K562 (cell line): Measurements from ENCODE around the gene PSD4. TPM values are rescaled to one million over a fixed set of nuclear protein-coding genes. Genes with fewer than 3 reads are reported as not detected.
A peak's percentile ranks its signal among the peaks of the same experiment; 100 is the strongest.

Experiments used
- ARNT ChIP-seq, 2 experiments: fragments of 450-650 bp; IDR thresholded peaks; 2 replicates each; pipeline ENCODE4 v1.6.1; 2016; ENCODE audit warnings: mild to moderate bottlenecking in 1 of 2
- CREB1 ChIP-seq, 2 experiments: sonication (generic) in 1 of 2; formaldehyde crosslinking in 1 of 2; IDR thresholded peaks; 2 replicates each; pipeline versions ENCODE4 v1.6.1 to v1.8.0; 2012 to 2022; ENCODE audit warnings: inconsistent platforms in 1 of 2, mild to moderate bottlenecking in 1 of 2, missing genetic modification reagents in 1 of 2, moderate library complexity in 1 of 2
- CREM ChIP-seq: IDR thresholded peaks from 2 replicates; pipeline ENCODE4 v1.6.1; 2014; ENCODE audit warnings: antibody characterized with exemption, low read depth
- CTCF ChIP-seq, 3 experiments: IDR thresholded peaks in 2 of 3; conservative IDR thresholded peaks in 1 of 3; 2 replicates each; pipeline ENCODE4 v1.5.1; 2011 to 2012; ENCODE audit warnings: low read length in 3 of 3, mild to moderate bottlenecking in 3 of 3, control low read depth in 2 of 3, improper control_type of control experiment in 1 of 3, inconsistent platforms in 1 of 3, low read depth in 1 of 3, mixed read lengths in 1 of 3, moderate library complexity in 1 of 3; ENCODE audit not compliant: insufficient read depth in 2 of 3
- DLX4 ChIP-seq: fragments of 250-450 bp; sonication (Bioruptor Pico); IDR thresholded peaks from 2 replicates; pipeline ENCODE4 v1.6.1; 2021; ENCODE audit warnings: mild to moderate bottlenecking
- FUS ChIP-seq: fragments of 200-400 bp; formaldehyde crosslinking; optimal IDR thresholded peaks from 2 replicates; pipeline ENCODE3; 2017; ENCODE audit warnings: low read depth, low read length
- GABPB1 ChIP-seq: sonication (generic); formaldehyde crosslinking; IDR thresholded peaks from 2 replicates; pipeline ENCODE4 v1.8.0; 2022; ENCODE audit warnings: mild to moderate bottlenecking, missing genetic modification reagents
- GTF2F1 ChIP-seq: IDR thresholded peaks from 2 replicates; pipeline ENCODE4 v1.6.1; 2011; ENCODE audit warnings: low read depth, low read length, improper control_type of control experiment
- JUND ChIP-seq, 2 experiments: IDR thresholded peaks; 2 replicates in 1 of 2; 3 replicates in 1 of 2; pipeline ENCODE4 v1.6.1; 2011; ENCODE audit warnings: borderline replicate concordance in 2 of 2, low read depth in 2 of 2, low read length in 2 of 2, improper control_type of control experiment in 1 of 2, missing biosample characterization in 1 of 2, missing genetic modification characterization in 1 of 2, missing genetic modification reagents in 1 of 2
- LEF1 ChIP-seq: fragments of 450-650 bp; IDR thresholded peaks from 2 replicates; pipeline ENCODE4 v1.6.1; 2016; ENCODE audit warnings: mild to moderate bottlenecking
- NFE2 ChIP-seq: IDR thresholded peaks from 2 replicates; pipeline ENCODE4 v1.6.1; 2014; ENCODE audit warnings: antibody characterized with exemption, low read depth
- PHF8 ChIP-seq: fragments of 200-600 bp; sonication (generic); IDR thresholded peaks from 2 replicates; pipeline ENCODE4 v1.6.1; 2012; ENCODE audit warnings: mixed run types, mild to moderate bottlenecking, inconsistent platforms, low read length, moderate library complexity, borderline replicate concordance
- POLR2B ChIP-seq: fragments of 450-650 bp; IDR thresholded peaks from 2 replicates; pipeline ENCODE4 v1.6.1; 2018; ENCODE audit warnings: low read depth; ENCODE audit not compliant: partially characterized antibody
- RBM34 ChIP-seq: fragments of 200-400 bp; formaldehyde crosslinking; IDR thresholded peaks from 2 replicates; pipeline ENCODE4 v1.6.1; 2018; ENCODE audit warnings: low read length, borderline replicate concordance; ENCODE audit not compliant: insufficient read depth
- UBTF ChIP-seq, 2 experiments: IDR thresholded peaks; 2 replicates each; pipeline ENCODE4 v1.6.1; 2012; ENCODE audit warnings: improper control_type of control experiment in 2 of 2, low read depth in 2 of 2, low read length in 2 of 2, borderline replicate concordance in 1 of 2
- ZBTB33 ChIP-seq: sonication (generic); formaldehyde crosslinking; IDR thresholded peaks from 2 replicates; pipeline ENCODE4 v1.8.1; 2023; ENCODE audit warnings: mild to moderate bottlenecking, missing genetic modification reagents
- ZFP36 ChIP-seq: fragments of 150-350 bp; IDR thresholded peaks from 2 replicates; pipeline ENCODE4 v1.6.1; 2018; ENCODE audit warnings: low read length, low read depth; ENCODE audit not compliant: partially characterized antibody
- ZNF165 ChIP-seq: fragments of 250-450 bp; sonication (Bioruptor Pico); IDR thresholded peaks from 2 replicates; pipeline ENCODE4 v1.4.0; 2020; ENCODE audit warnings: borderline replicate concordance
- ZNF263 ChIP-seq: sonication (generic); formaldehyde crosslinking; IDR thresholded peaks from 2 replicates; pipeline ENCODE4 v1.8.0; 2022; ENCODE audit warnings: mild to moderate bottlenecking, missing genetic modification reagents, borderline replicate concordance
- ZNF311 ChIP-seq: fragments of 250-450 bp; sonication (Bioruptor Pico); IDR thresholded peaks from 2 replicates; pipeline ENCODE4 v1.4.0; 2020; ENCODE audit warnings: mild to moderate bottlenecking, moderate library complexity
- ZNF79 ChIP-seq: fragments of 250-450 bp; sonication (Bioruptor Pico); IDR thresholded peaks from 2 replicates; pipeline ENCODE4 v1.4.0; 2020; ENCODE audit warnings: low read depth, mild to moderate bottlenecking, moderate library complexity
- polyA plus RNA-seq, 8 experiments: library from polyadenylated mRNA; depleted of rRNA in 4 of 8; stranded (reverse) in 5 of 8; unstranded in 3 of 8; fragments of >200 nt; fragmentation: Nextera tagmentation in 2 of 8; fragmentation: Illumina TruSeq in 1 of 8; extraction: Ambion mirVana in 2 of 8; extraction: Trizol in 1 of 8; gene quantifications; 2 replicates each; pipeline versions ENCODE4 v1.2.1 to v1.2.3, GENCODE V29; 2011 to 2014; ENCODE audit warnings: inconsistent platforms in 1 of 8, missing spikeins in 1 of 8
- total RNA-seq, 7 experiments: library from RNA; depleted of rRNA in 6 of 7; stranded (reverse); fragments of >200 nt in 6 of 7; fragmentation: Illumina TruSeq in 2 of 7; extraction: Trizol in 2 of 7; gene quantifications; 2 replicates each; pipeline versions ENCODE4 v1.2.1 to v1.2.3, GENCODE V29; 2011 to 2021; ENCODE audit warnings: low replicate concordance in 1 of 7

Gene PSD4
- total and polyA plus RNA-seq, 9 of the 15 experiments (the other 6 are each of a cell fraction or from before 2014, with no cell fraction given) = 0.46 to 54.0 (median 20.8) TPM

- TF ChIP-seq ZNF165 (CRISPR knock-in tag) (no peak), DLX4 (CRISPR knock-in tag) (no peak), ZBTB33 (CRISPR knock-in tag) (no peak), GTF2F1 (no peak), LEF1 (no peak), ZNF311 (CRISPR knock-in tag) (no peak), UBTF (IDR thresholded peaks at IDR 0.05; ENCODE audit: borderline replicate concordance in 1 of 2, low read depth in 2 of 2, low read length in 2 of 2) (no peak), FUS (no peak), GABPB1 (CRISPR knock-in tag) (peak; percentile 26; the same call in 1 of the 2 replicates), ZFP36 (peak; percentile 31), RBM34 (no peak), CTCF (IDR thresholded peaks at IDR 0.05 in 2 of 3, conservative IDR thresholded peaks at IDR 0.05 in 1 of 3; ENCODE audit: insufficient read depth in 2 of 3, low read depth in 1 of 3, low read length in 3 of 3) (peak; percentile 88 to 95 (median 92)), ZNF79 (no peak), JUND (IDR thresholded peaks at IDR 0.05; ENCODE audit: borderline replicate concordance, low read depth, low read length) (peak; percentile 8; the same call in 1 of the 2 replicates), JUND (tag; IDR thresholded peaks at IDR 0.05; ENCODE audit: borderline replicate concordance, low read depth, low read length) (no peak; the same call in 2 of the 3 replicates), ARNT (IDR thresholded peaks at IDR 0.05) (no peak), PHF8 (no peak), NFE2 (no peak), CREB1 (IDR thresholded peaks at IDR 0.05) (no peak), CREB1 (CRISPR knock-in tag; IDR thresholded peaks at IDR 0.05) (peak; percentile 30; the same call in 1 of the 2 replicates), CREM (peak; percentile 25; the same call in 1 of the 2 replicates), ZNF263 (peak; percentile 84), POLR2B (peak; percentile 36)
Measured at GRCh38 chr2:113203901-113204519, 30.2 kb downstream of the PSD4 start (continued).
